Measurements from ENCODE around the gene C15orf62. TPM values are rescaled to one million over a fixed set of nuclear protein-coding genes. Genes with fewer than 3 reads are reported as not detected.

The C15orf62 gene
- total and polyA plus RNA-seq, 7 donors: 0.05 to 0.19 (median 0.07) TPM; not detected in 4

DNA sequence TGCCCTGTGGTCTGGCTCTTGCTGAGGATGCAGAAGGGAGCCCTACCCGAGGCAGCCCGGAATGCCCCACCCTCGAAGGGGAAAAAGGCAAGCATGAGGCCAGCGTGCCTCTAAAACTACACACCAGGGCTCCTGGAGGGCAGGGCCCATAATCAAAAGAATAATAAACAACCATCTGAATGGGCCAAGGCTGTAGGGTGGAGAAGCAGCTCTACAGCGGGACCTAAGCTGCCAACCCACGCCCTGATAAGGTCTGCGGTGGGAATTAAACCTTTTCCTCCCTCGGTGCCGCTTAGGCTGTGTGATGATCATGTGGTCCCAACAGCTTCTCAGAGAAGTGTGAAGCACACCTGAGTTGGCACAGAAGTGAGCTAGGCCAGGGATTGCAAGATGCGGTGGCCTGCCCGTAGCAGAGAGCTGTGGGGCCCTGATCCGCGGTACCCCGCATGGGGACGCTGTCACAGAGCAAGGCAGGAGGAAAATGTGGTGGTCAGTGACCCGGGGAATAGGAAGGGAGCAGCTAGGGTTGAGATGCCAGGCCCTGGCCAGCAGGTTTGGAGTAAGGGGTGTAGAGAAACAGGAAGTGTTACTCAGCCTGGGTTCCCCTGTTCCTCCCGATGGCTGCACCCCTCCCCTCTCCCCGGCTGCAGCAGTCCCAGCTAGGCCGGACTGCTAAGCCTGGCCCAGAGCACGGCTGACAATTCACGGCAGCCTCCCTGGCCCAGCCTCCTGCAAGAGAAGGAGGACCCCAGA is 1.1 kb upstream of the C15orf62 start:
- TF ChIP-seq CTCF (IDR thresholded peaks at IDR 0.05): no peak
- Histone ChIP-seq H3K4me1 (peaks cover 13% of the 10 kb centered on the region), H3K9me3 (no peaks in the 10 kb centered on the region), H3K36me3 (ENCODE audit: insufficient read depth in 1 of 2, low read depth in 1 of 2) (peaks cover 2 to 46% of the 10 kb centered on the region in 2 donors), H3K27me3 (ENCODE audit: insufficient read depth in 3 of 3, low read length in 2 of 3) (no peaks in the 10 kb centered on the region), H3K4me3 (no peak overlapping the region), H3K27ac (peak overlapping the region; percentile 36)
- 75 to 86% (median 82%) methylated on average over 19 to 21 of the region's 21 CpGs for whole genome bisulfite sequencing, 3 donors
- DNase-seq (no peak), ATAC-seq (no peak)
- intact Hi-C loops (cut with DNase I): no loop called here

DNA sequence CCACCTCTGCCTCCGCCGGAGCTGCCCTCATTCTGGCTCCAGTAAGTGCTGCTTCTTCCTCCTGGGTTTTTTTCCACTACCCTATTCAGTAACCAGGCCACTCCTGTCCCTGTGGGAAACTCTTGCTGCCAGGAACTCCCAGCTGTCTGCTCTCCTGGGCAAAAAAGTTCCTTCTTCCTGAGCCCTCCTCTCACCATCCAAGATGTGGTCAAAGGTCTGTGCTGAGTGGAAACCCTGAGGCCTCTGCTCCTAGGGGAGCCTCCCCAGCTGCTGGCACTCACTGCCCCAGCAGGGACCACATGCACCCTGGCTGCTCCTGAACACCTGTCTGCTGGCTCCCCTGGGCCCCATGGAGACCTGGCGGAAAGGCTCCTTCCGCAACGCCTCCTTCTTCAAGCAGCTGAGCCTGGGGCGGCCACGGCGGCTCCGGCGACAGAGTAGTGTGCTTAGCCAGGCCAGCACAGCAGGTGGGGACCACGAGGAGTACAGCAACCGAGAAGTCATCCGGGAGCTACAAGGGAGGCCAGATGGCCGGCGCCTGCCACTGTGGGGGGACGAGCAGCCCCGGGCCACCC is 454 bp downstream of the C15orf62 start:
- H3K27me3 ChIP-seq (ENCODE audit: insufficient read depth in 3 of 3, low read length in 2 of 3): no peaks in the 10 kb centered on the region
- TF ChIP-seq CTCF (IDR thresholded peaks at IDR 0.05): no peak
- H3K4me3 ChIP-seq: no peak overlapping the region
- peaks cover 7 to 61% of the 10 kb centered on the region in 2 donors for H3K36me3 ChIP-seq (ENCODE audit: insufficient read depth in 1 of 2, low read depth in 1 of 2)
- ATAC-seq: no peak
- no peak overlapping the region for H3K27ac ChIP-seq
- DNase-seq: no peak
- H3K4me1 ChIP-seq: no peaks in the 10 kb centered on the region
- intact Hi-C loops (cut with DNase I): no loop called here
- no peaks in the 10 kb centered on the region for H3K9me3 ChIP-seq
- 61 to 77% (median 68%) methylated on average over 17 of the region's 17 CpGs for WGBS, 3 donors

GRCh38 chr15:40771242-40771641 is 1.5 kb downstream of the C15orf62 start:
- DNase-seq (no peak), ATAC-seq (no peak)
- Histone ChIP-seq H3K9me3 (no peaks in the 10 kb centered on the region), H3K36me3 (ENCODE audit: insufficient read depth in 1 of 2, low read depth in 1 of 2) (peaks cover 9 to 71% of the 10 kb centered on the region in 2 donors), H3K4me1 (no peaks in the 10 kb centered on the region), H3K27ac (no peak overlapping the region), H3K4me3 (no peak overlapping the region), H3K27me3 (ENCODE audit: insufficient read depth in 3 of 3, low read length in 2 of 3) (no peaks in the 10 kb centered on the region)
- intact Hi-C loops (cut with DNase I): no loop called here
- no peak for TF ChIP-seq CTCF (IDR thresholded peaks at IDR 0.05)
- WGBS, 3 donors: 93 to 98% (median 96%) methylated on average over 5 of the region's 5 CpGs

GRCh38 chr15:40772014-40772413 is 2.2 kb downstream of the C15orf62 start:
- WGBS, 3 donors: 42 to 68% (median 57%) methylated on average over 13 of the region's 13 CpGs
- no peak for TF ChIP-seq CTCF (IDR thresholded peaks at IDR 0.05)
- intact Hi-C loops (cut with DNase I): no loop called here

More at GRCh38 chr15:40772014-40772413, 2.2 kb downstream of the C15orf62 start:
- H3K36me3 ChIP-seq (ENCODE audit: insufficient read depth in 1 of 2, low read depth in 1 of 2): peaks cover 9 to 79% of the 10 kb centered on the region in 2 donors
- ATAC-seq: no peak
- H3K4me3 ChIP-seq: no peak overlapping the region
- DNase-seq: peak in 1 of 2 donors; percentile 61
- no peaks in the 10 kb centered on the region for H3K27me3 ChIP-seq (ENCODE audit: insufficient read depth in 3 of 3, low read length in 2 of 3)
- peaks cover 6% of the 10 kb centered on the region for H3K4me1 ChIP-seq
- H3K9me3 ChIP-seq: no peaks in the 10 kb centered on the region
- no peak overlapping the region for H3K27ac ChIP-seq

Data from psoas muscle (tissue), 8 donors.